ENCODE measurements around the gene ZFAND3.

- TF ChIP-seq, protein P1, sequence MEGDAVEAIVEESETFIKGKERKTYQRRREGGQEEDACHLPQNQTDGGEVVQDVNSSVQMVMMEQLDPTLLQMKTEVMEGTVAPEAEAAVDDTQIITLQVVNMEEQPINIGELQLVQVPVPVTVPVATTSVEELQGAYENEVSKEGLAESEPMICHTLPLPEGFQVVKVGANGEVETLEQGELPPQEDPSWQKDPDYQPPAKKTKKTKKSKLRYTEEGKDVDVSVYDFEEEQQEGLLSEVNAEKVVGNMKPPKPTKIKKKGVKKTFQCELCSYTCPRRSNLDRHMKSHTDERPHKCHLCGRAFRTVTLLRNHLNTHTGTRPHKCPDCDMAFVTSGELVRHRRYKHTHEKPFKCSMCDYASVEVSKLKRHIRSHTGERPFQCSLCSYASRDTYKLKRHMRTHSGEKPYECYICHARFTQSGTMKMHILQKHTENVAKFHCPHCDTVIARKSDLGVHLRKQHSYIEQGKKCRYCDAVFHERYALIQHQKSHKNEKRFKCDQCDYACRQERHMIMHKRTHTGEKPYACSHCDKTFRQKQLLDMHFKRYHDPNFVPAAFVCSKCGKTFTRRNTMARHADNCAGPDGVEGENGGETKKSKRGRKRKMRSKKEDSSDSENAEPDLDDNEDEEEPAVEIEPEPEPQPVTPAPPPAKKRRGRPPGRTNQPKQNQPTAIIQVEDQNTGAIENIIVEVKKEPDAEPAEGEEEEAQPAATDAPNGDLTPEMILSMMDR (IDR thresholded peaks at IDR 0.05 in 8 of 11, conservative IDR thresholded peaks at IDR 0.05 in 3 of 11) = no peak
- TF ChIP-seq POLR2AphosphoS5 (IDR thresholded peaks at IDR 0.05) (no peak), POLR2A (IDR thresholded peaks at IDR 0.05) (no peak)
Observed at GRCh38 chr6:37980222-37980595, 160.7 kb downstream of the ZFAND3 start.

All from spleen (tissue), 7 donors.